ENCODE data around the gene NTS.

DNA sequence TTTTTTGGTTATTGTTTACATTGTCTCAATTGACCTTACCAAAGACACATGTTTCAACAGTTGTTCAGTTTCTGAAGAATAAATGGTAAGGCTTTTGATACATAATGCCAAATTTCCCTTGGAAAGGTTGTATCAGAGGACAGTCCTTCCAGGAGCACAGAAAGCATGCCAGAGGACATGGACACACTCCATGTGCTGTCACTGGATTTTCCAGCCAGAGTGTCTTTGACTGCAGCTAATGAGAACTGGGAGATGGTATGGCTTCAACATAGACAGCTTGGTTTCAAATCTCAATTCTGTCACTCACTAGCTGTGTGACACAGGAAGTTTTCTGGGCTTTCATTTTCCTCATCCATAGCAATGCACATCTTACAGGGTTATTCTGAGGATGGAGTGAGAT lies 20.6 kb downstream of the NTS start:
- TF ChIP-seq, protein P1, sequence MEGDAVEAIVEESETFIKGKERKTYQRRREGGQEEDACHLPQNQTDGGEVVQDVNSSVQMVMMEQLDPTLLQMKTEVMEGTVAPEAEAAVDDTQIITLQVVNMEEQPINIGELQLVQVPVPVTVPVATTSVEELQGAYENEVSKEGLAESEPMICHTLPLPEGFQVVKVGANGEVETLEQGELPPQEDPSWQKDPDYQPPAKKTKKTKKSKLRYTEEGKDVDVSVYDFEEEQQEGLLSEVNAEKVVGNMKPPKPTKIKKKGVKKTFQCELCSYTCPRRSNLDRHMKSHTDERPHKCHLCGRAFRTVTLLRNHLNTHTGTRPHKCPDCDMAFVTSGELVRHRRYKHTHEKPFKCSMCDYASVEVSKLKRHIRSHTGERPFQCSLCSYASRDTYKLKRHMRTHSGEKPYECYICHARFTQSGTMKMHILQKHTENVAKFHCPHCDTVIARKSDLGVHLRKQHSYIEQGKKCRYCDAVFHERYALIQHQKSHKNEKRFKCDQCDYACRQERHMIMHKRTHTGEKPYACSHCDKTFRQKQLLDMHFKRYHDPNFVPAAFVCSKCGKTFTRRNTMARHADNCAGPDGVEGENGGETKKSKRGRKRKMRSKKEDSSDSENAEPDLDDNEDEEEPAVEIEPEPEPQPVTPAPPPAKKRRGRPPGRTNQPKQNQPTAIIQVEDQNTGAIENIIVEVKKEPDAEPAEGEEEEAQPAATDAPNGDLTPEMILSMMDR (IDR thresholded peaks at IDR 0.05), result no peak
- no peak for TF ChIP-seq POLR2A (IDR thresholded peaks at IDR 0.05)
